Fibroblast of skin of back (primary cell): ENCODE measurements around the gene TCEAL5. TPM values are rescaled to one million over a fixed set of nuclear protein-coding genes. Genes with fewer than 3 reads are reported as not detected.
"Not testable (repeated sequence)": the region's sequence is repeated elsewhere in the genome, so short reads cannot be mapped to it uniquely, and the experiment has no call there.

Experiments used
- DNase-seq: peaks from one replicate; pipeline ENCODE4 v3.0.0-alpha.2; 2013
- polyA plus RNA-seq, 2 experiments: library from polyadenylated mRNA; unstranded; fragments of 120-200 nt; gene quantifications; one replicate each; pipeline ENCODE4 v1.2.1, GENCODE V29; 2013; ENCODE audit not compliant: insufficient read length in 2 of 2

TCEAL5 gene
- not detected for polyA plus RNA-seq (2013, experiment 1 of 2; ENCODE audit: insufficient read length)
- not detected for polyA plus RNA-seq (2013, experiment 2 of 2; ENCODE audit: insufficient read length)

- no peak for DNase-seq
Observed at GRCh38 chrX:103276581-103277002, at the start of gene TCEAL5. Gene TCEAL5 (minus strand): TSS chrX:103276750. CDS start chrX:103274563, 2,187 bp downstream.

GRCh38 chrX:103311399-103311780 is 34.8 kb upstream of the TCEAL5 start:
- no peak for DNase-seq

- DNase-seq: peak; percentile 1
Observed at GRCh38 chrX:103310555-103311398, 34.2 kb upstream of the TCEAL5 start, which contains the start of gene BEX2. Gene BEX2 (minus strand): TSS chrX:103310990. CDS start chrX:103309976, 1,014 bp downstream.

GRCh38 chrX:103309860-103310554 is 33.5 kb upstream of the TCEAL5 start:
- DNase-seq: no peak

GRCh38 chrX:103305666-103306065 is 29.1 kb upstream of the TCEAL5 start:
- not testable (repeated sequence) for DNase-seq

- DNase-seq: no peak
Observed at GRCh38 chrX:103304705-103305104, 28.2 kb upstream of the TCEAL5 start.

GRCh38 chrX:103293118-103293517 is 16.6 kb upstream of the TCEAL5 start:
- no peak for DNase-seq

- DNase-seq: no peak
Observed at GRCh38 chrX:103279624-103280023, 3.1 kb upstream of the TCEAL5 start.

GRCh38 chrX:103275947-103276567 is 493 bp downstream of the TCEAL5 start:
- no peak for DNase-seq

GRCh38 chrX:103274284-103274683 is 2.3 kb downstream of the TCEAL5 start:
- DNase-seq: no peak

GRCh38 chrX:103258275-103258674 is 18.3 kb downstream of the TCEAL5 start:
- DNase-seq: no peak

- no peak for DNase-seq
Observed at GRCh38 chrX:103256651-103257050, 19.9 kb downstream of the TCEAL5 start.

- peak; percentile 78 for DNase-seq
Observed at GRCh38 chrX:103254921-103255493, 21.5 kb downstream of the TCEAL5 start, which contains the start of gene TCEAL8. Gene TCEAL8 (minus strand): TSS chrX:103255155. CDS start chrX:103253979, 1,176 bp downstream.

GRCh38 chrX:103254171-103254824 is 22.3 kb downstream of the TCEAL5 start:
- peak; percentile 27 for DNase-seq

GRCh38 chrX:103253608-103254007 is 22.9 kb downstream of the TCEAL5 start:
- peak; percentile 1 for DNase-seq

- DNase-seq: no peak
Observed at GRCh38 chrX:103250977-103251376, 25.6 kb downstream of the TCEAL5 start.

GRCh38 chrX:103249805-103250204 is 26.7 kb downstream of the TCEAL5 start:
- DNase-seq: no peak

- DNase-seq: peak; percentile 15
Observed at GRCh38 chrX:103248553-103248952, 28.0 kb downstream of the TCEAL5 start.

GRCh38 chrX:103240155-103240554 is 36.4 kb downstream of the TCEAL5 start:
- no peak for DNase-seq

GRCh38 chrX:103236296-103236695 is 40.3 kb downstream of the TCEAL5 start:
- no peak for DNase-seq

- DNase-seq: not testable (repeated sequence)
Observed at GRCh38 chrX:103235608-103236007, 40.9 kb downstream of the TCEAL5 start.

GRCh38 chrX:103234869-103235268 is 41.7 kb downstream of the TCEAL5 start:
- DNase-seq: no peak
